Choroid plexus epithelial cell (primary cell): ENCODE data around the gene FAM240A.

Experiments used
- DNase-seq: peaks from one replicate; pipeline ENCODE4 v3.0.0-alpha.2; 2010; ENCODE audit warnings: low read depth
- H3K4me3 ChIP-seq: 2 replicates; pipeline ENCODE4 v1.5.1; 2011; ENCODE audit warnings: low read depth, mild to moderate bottlenecking, control low read depth, low read length, moderate library complexity
- TF ChIP-seq, protein P1 (sequence below): conservative IDR thresholded peaks from 2 replicates; pipeline ENCODE4 v1.5.1; 2011; ENCODE audit warnings: low read depth, mild to moderate bottlenecking, control low read depth, inconsistent platforms, low read length, moderate library complexity

The FAM240A gene

DNA sequence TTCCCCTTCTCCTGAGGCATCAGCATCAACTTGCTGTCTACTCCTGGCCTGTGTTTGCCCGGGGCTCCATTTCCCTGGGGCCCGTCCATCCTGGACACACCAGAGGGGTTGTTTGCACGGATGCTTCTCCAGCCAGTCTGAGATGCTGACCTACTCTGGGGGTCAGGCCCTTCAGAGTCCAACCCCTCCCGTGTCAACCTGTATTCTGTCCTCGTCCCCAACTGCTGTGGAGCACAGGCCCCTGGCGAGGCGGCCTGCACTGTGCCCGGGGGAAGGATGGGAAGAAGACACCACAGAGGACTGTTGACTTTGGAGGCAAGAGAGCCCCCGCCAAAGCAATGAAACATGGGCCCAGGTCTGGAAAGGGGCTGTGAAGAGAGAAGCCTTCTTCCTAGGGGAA lies 55.3 kb downstream of the FAM240A start:
- DNase-seq = no peak
- TF ChIP-seq, protein P1, sequence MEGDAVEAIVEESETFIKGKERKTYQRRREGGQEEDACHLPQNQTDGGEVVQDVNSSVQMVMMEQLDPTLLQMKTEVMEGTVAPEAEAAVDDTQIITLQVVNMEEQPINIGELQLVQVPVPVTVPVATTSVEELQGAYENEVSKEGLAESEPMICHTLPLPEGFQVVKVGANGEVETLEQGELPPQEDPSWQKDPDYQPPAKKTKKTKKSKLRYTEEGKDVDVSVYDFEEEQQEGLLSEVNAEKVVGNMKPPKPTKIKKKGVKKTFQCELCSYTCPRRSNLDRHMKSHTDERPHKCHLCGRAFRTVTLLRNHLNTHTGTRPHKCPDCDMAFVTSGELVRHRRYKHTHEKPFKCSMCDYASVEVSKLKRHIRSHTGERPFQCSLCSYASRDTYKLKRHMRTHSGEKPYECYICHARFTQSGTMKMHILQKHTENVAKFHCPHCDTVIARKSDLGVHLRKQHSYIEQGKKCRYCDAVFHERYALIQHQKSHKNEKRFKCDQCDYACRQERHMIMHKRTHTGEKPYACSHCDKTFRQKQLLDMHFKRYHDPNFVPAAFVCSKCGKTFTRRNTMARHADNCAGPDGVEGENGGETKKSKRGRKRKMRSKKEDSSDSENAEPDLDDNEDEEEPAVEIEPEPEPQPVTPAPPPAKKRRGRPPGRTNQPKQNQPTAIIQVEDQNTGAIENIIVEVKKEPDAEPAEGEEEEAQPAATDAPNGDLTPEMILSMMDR = no peak
- H3K4me3 ChIP-seq = no peak overlapping the region

DNA sequence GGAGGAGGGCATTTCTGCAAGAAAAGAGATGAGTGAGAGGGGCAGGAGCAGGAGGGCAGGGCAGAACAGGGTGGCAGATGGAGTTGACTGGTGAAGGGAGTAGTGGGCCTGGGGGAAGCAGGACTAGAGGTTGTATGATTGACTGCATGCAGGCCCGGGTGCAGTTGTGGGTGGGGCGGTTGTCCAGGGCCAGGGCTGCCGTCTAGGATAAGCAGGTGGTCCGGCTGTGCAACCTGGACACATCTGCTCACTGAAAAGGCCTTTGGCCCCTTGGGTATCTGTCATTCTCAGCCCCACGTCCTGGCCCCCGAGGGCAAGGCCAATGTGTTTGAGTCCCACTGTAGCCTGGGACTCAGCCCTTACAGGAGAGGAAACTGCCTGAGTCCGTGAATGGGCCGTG lies 55.8 kb downstream of the FAM240A start:
- TF ChIP-seq, protein P1 = no peak
- no peak for DNase-seq
- no peak overlapping the region for H3K4me3 ChIP-seq

DNA sequence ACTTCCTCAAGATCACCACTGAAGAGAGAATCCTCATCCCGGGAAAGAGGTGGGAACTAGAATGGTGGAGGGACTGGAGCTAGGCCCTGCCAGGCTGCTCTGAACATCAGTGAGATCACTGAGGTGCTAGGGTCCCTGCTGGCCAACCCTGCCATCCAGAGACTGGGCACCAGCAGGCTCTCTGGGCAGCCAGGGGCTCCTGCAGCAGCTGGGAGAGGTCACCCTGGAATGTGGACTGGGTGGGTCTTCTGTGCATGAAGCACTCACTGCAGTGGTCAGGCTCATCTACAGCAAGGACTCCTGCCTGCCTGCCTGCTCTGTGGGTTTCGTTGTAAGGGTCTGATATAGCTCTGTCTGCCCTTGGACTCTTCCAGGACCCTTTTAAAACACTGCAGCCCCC lies 56.3 kb downstream of the FAM240A start:
- DNase-seq = no peak
- TF ChIP-seq, protein P1 = no peak
- no peak overlapping the region for H3K4me3 ChIP-seq

DNA sequence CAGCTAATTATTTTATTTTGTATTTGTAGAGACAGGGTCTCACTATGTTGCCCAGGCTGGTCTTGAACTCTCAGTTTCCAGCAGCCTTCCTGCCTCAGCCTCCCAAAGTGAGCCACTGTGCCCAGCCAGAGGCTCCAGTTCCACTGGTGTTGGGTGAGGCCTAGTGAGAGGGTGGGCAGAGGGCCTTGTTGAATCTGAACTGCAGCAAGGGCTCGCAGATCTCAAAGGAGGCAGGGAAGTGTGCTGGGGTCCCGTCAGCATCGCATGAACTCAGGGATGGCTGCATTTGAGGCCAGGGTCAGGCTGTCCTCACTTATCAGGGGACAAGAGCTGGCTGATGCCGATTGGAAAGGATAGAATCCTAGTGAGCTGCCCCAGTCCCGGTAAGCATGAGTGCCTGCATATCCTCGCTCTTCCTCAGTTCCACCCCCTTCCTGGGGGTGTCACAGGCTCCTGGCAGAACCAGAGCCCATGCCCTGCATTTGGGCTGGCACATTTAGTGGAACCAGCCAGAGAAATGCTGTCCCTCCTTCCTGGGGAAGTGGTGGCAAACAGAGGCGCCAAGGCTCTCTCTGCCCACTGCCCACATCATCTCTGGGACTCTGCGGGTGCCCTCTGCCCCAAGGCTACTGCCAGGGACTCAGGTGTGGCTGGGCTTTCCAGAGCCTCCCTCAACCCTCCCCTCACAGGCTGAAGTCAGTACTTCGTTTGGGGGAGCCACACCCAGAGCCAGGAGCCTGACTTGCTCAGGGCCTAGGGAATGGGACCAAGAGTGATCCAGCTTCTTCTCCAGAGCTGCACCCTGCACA lies 57.1 kb downstream of the FAM240A start:
- TF ChIP-seq, protein P1 = no peak
- no peak overlapping the region for H3K4me3 ChIP-seq
- no peak for DNase-seq

DNA sequence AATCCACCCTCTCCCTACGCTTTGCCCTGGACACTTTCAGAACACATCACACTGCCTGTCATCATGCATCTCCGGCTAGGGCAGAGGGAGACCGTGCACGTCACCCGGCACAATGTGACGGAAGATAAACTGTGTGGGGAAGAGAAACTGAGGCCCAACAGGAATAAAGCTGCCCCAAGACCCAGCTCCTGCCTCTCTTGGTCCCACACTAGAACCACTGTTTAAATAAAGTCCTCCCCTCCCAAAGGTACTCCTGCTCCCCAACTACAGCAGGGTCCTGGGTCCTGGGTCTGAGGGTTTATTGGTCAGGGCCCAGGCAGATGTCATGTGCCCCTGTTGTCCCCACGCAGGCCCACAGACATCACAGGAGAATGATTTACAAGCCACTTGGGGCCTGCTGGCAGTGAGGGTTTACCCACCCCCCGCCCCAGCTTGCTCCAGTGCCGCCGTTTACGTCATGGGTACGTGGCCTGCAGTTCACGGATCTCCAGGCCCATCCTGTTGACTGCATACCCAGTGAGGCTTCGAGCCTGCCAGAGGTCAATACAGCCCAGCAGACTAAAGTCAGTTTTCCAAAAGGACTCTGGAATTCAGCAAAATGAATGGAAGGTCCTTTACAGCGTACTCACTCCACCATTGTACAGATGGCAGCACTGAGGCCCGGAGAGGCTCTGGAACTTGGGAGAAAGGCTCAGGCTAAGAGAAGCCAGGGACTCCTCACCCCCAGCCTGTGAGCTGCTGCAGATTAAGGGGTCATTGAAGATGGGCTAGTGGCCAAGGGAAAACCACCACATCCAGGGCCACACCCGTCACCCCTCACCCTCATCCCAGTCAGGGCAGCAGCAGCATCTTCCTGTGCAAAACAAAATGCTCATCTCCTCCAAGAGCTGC lies 57.9 kb downstream of the FAM240A start:
- no peak overlapping the region for H3K4me3 ChIP-seq
- DNase-seq = no peak

DNA sequence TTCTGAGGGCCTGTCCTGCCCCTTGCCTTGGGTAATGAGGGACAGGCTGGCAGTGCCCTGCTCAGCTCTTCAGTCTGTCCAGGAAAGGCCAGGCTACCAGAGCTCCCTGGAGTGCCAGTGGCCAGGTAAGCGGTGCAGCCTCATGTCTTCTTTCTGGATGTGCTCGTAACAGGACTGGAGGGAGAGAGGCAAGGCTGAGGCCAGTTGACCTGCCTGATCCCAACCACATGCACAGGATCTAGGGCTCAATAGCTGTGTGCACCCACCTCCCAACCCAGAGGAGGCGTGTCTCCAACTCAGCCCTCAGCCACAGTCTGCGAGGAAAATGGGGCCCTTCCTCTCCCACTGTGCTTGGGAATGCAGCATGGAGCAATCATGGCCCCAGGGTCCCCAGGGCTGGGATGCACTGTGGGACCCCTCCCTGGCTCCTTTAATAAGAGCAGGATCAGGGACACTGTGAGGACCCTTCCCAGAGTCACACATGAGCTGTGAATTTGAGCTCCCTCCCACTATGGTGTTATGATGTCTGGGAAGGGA lies 58.6 kb downstream of the FAM240A start:
- TF ChIP-seq, protein P1 = no peak
- DNase-seq = no peak

More for the DNA sequence above, 57.9 kb downstream of the FAM240A start:
- TF ChIP-seq, protein P1 = no peak

More for the DNA sequence above, 58.6 kb downstream of the FAM240A start:
- no peak overlapping the region for H3K4me3 ChIP-seq
